BE2C (cell line): ENCODE data around the gene ANKS1A.
"Not testable (repeated sequence)": the region's sequence is repeated elsewhere in the genome, so short reads cannot be mapped to it uniquely, and the experiment has no call there.

ENCODE experiments used
- DNase-seq: peaks from one replicate; pipeline ENCODE4 v3.0.0-alpha.2; 2020
- H3K27me3 ChIP-seq: fragments of 250-450 bp; sonication (Bioruptor Pico); 2 replicates; pipeline ENCODE4 v1.5.1; 2020; ENCODE audit warnings: mild to moderate bottlenecking
- H3K36me3 ChIP-seq: fragments of 250-450 bp; sonication (Bioruptor Pico); 2 replicates; pipeline ENCODE4 v1.5.1; 2020; ENCODE audit warnings: mild to moderate bottlenecking
- H3K4me1 ChIP-seq: fragments of 250-450 bp; sonication (Bioruptor Pico); 2 replicates; pipeline ENCODE4 v1.5.1; 2020
- H3K4me3 ChIP-seq: 2 replicates; pipeline ENCODE4 v1.5.1; 2011; ENCODE audit warnings: low read depth, low read length
- H3K9me3 ChIP-seq: fragments of 250-450 bp; sonication (Bioruptor Pico); 2 replicates; pipeline ENCODE4 v1.5.1; 2020
- TF ChIP-seq, protein P1 (sequence below): IDR thresholded peaks from 2 replicates; pipeline ENCODE4 v1.5.1; 2012; ENCODE audit warnings: mild to moderate bottlenecking, low read depth, low read length

Gene ANKS1A

DNA sequence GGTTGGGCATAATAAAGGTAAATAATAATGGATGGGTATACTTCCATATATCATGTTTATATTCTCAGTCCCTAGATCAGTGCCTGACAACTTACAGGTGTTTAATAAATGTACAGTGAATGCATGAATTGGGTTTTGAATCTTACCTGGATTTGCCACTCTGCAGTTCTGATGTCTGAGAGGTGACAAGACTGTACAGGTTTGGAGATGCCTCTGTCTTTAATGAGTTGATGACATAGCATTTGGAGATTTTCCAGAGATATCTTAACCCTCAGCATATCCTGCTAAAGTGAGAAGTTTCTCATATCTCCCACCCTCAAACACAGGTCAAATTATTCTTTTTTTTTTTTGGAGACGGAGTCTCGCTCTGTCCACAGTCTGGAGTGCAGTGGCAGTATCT is 2.2 kb downstream of the ANKS1A start:
- Histone ChIP-seq H3K36me3 (no peaks in the 10 kb centered on the region), H3K27me3 (no peaks in the 10 kb centered on the region), H3K4me1 (no peaks in the 10 kb centered on the region), H3K9me3 (no peaks in the 10 kb centered on the region), H3K4me3 (no peak overlapping the region)
- DNase-seq: no peak
- TF ChIP-seq, protein P1, sequence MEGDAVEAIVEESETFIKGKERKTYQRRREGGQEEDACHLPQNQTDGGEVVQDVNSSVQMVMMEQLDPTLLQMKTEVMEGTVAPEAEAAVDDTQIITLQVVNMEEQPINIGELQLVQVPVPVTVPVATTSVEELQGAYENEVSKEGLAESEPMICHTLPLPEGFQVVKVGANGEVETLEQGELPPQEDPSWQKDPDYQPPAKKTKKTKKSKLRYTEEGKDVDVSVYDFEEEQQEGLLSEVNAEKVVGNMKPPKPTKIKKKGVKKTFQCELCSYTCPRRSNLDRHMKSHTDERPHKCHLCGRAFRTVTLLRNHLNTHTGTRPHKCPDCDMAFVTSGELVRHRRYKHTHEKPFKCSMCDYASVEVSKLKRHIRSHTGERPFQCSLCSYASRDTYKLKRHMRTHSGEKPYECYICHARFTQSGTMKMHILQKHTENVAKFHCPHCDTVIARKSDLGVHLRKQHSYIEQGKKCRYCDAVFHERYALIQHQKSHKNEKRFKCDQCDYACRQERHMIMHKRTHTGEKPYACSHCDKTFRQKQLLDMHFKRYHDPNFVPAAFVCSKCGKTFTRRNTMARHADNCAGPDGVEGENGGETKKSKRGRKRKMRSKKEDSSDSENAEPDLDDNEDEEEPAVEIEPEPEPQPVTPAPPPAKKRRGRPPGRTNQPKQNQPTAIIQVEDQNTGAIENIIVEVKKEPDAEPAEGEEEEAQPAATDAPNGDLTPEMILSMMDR: no peak

DNA sequence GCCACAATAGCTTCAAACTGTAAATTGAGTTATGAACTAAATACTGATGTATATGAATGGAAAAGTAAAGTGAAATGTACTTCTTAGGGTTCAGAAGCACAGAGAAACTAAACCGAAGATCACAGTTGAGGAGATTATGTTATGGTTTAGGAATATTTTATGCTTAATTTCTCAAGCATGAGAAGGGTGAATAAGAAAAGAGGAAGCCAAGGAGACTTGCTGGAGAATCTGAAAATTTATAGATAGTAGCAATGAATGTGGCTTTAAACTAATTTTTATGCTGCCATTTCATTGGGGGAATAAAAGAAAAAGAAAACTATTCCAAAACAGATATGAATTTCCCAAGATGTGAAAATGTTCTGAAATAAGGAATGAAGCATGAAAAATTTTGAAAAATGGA is 5.6 kb downstream of the ANKS1A start:
- H3K27me3 ChIP-seq: no peaks in the 10 kb centered on the region
- H3K9me3 ChIP-seq: no peaks in the 10 kb centered on the region
- no peaks in the 10 kb centered on the region for H3K36me3 ChIP-seq
- no peaks in the 10 kb centered on the region for H3K4me1 ChIP-seq
- TF ChIP-seq, protein P1: no peak
- H3K4me3 ChIP-seq: no peak overlapping the region
- no peak for DNase-seq

DNA sequence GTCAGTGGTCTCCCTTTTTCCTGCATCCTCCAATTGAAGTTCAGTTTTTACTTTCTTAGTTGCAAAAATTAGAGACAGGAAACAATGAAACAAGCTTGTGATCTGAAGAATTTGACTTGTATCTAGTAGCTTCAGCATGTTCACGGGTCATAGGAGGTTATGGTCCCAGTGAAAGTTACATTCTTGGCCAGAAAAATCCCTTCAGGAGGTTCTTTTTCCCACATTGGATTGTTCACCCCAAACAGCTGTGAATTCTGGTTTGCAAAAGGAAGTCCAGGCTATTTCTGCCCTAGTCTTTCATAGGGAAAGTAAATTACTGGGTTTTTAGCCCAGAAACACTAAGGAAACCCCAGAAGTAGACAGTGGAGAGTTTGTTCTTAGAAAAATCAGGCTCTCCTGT is 8.1 kb downstream of the ANKS1A start:
- Histone ChIP-seq H3K36me3 (no peaks in the 10 kb centered on the region), H3K4me3 (no peak overlapping the region), H3K4me1 (no peaks in the 10 kb centered on the region), H3K27me3 (no peaks in the 10 kb centered on the region), H3K9me3 (no peaks in the 10 kb centered on the region)
- no peak for DNase-seq
- TF ChIP-seq, protein P1: no peak

DNA sequence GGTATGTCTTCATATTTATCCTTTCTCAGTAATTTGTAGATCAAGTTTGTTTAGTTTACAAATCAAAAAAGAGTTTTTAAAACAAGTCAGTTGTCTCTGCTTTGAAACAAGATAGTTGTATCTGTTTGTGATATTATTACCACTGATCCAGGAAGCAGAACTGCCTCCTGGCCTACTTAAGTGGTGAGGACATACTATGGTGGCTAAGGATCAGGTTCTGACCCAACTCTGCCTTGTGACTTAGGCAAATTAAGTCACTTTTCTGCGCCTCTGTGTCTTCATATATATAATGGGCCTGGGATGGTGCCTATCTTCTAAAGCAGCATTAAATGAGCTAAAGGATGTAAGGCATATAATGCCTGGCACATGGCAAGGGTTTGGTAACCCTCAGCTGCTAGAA is 8.7 kb downstream of the ANKS1A start:
- Histone ChIP-seq H3K9me3 (no peaks in the 10 kb centered on the region), H3K4me3 (no peak overlapping the region), H3K36me3 (no peaks in the 10 kb centered on the region), H3K27me3 (no peaks in the 10 kb centered on the region), H3K4me1 (no peaks in the 10 kb centered on the region)
- DNase-seq: no peak
- TF ChIP-seq, protein P1: no peak

DNA sequence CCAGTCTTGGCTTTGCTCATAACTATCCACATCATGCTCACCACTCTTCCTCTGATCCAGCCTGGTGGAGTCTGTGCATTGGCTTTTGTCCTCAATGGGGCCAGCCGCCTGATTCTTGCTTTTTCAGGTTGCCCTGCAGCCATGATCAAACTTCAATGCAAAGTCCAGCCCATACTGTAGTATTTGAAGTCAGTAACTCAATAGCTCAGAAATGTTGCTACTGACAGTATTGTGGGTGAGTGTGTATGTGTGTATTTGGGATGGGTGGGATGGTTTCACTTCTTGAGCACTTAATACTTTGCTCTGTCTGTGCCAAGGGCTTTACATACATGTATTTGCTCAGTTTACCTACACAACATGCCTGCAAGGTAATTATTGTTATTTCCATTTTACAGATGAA is 10.7 kb downstream of the ANKS1A start:
- not testable (repeated sequence) for H3K36me3 ChIP-seq, DNase-seq, H3K4me1 ChIP-seq

DNA sequence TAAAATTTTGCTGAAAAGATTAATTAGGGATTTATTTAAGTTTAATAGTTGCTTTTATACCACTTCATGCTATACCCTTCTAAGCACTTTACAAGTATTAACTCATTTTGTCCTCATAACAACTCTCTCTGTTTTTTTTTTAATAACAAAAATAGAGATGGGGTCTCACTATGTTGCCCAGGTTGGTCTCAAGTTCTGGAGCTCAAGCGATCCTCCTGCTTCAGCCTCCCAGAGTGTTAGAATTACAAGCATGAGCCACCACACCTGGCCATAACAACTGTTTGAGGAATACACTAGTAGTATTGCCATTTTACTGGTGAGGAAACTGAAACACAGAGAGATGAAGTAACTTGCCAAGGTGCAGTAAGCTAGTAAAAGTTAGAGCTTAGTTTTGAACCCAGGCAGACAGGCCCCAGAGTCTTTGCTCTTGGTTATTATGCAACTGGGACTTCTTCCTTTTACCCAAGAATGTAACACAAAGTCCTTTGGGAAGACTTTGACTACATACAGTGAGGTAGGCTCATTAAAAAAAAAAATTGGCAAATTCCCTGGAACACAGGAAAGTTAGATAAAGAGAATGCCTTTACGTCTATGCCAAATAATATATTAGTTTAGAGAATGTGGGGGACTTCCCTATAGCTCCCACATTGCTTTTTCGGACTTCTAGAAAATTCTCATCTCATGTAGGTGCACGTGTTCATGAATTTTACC is 11.4 kb downstream of the ANKS1A start:
- H3K4me3 ChIP-seq: no peak overlapping the region
- no peaks in the 10 kb centered on the region for H3K27me3 ChIP-seq
- no peak for DNase-seq
- H3K36me3 ChIP-seq: no peaks in the 10 kb centered on the region
- TF ChIP-seq, protein P1: no peak
- H3K4me1 ChIP-seq: no peaks in the 10 kb centered on the region
- H3K9me3 ChIP-seq: no peaks in the 10 kb centered on the region

More for the DNA sequence above, 10.7 kb downstream of the ANKS1A start:
- not testable (repeated sequence) for H3K9me3 ChIP-seq, H3K27me3 ChIP-seq, H3K4me3 ChIP-seq
